ENCODE measurements around the gene CPM. TPM values are rescaled to one million over a fixed set of nuclear protein-coding genes. Genes with fewer than 3 reads are reported as not detected.
"Not testable (repeated sequence)": the region's sequence is repeated elsewhere in the genome, so short reads cannot be mapped to it uniquely, and the experiment has no call there.

Gene CPM
- total RNA-seq, 2 experiments from 2014 or later, result 18.0 to 18.7 TPM

GRCh38 chr12:68823696-68824095 lies 109.3 kb downstream of the CPM start:
- H3K36me3 Mint-ChIP-seq (ENCODE audit: low read depth), result peaks cover 62% of the 10 kb centered on the region
- DNase-seq (no peak), ATAC-seq (no peak)
- intact Hi-C loops (cut with DNase I, micrococcal nuclease), result no loop called here
- peaks cover 32% of the 10 kb centered on the region for H3K4me1 Mint-ChIP-seq
- POLR2A ChIA-PET, result no interaction called here
- CTCF ChIA-PET, result interaction anchor here (0.6 to 0.7 kb wide), 2 partner anchors 16 to 72 kb away, joined by 3 read pairs; no protein-coding TSS in a partner anchor
- H3K27ac Mint-ChIP-seq, result peak overlapping the region; percentile 49
- H3K9me3 Mint-ChIP-seq (ENCODE audit: low read depth), result no peaks in the 10 kb centered on the region
- no peak overlapping the region for H3K4me3 Mint-ChIP-seq
- H3K27me3 Mint-ChIP-seq, result no peaks in the 10 kb centered on the region

GRCh38 chr12:68821357-68822188 lies 111.4 kb downstream of the CPM start:
- DNase-seq, result no peak
- CTCF ChIA-PET, result interaction anchor here (0.9 to 2.7 kb wide), 4 partner anchors 9 to 13 kb away, joined by 4 to 16 read pairs (median 6); partner anchors contain the start of gene MDM2

GRCh38 chr12:68819481-68819880 lies 113.5 kb downstream of the CPM start:
- H3K4me3 Mint-ChIP-seq; ATAC-seq; H3K27ac Mint-ChIP-seq; DNase-seq; H3K9me3 Mint-ChIP-seq (ENCODE audit: low read depth); POLR2A ChIA-PET; H3K27me3 Mint-ChIP-seq: not testable (repeated sequence)
- CTCF ChIA-PET, result interaction anchor here (0.5 to 2.7 kb wide), 7 partner anchors 9 to 251 kb away, joined by 3 to 16 read pairs (median 3); partner anchors contain the start of gene MDM2
- intact Hi-C loops (cut with DNase I, micrococcal nuclease), result loop anchor here in 1 of 2 experiments (10.0 kb wide), 1 partner anchor 765 kb away; the partner anchor contains the start of gene CCT2
- H3K4me1 Mint-ChIP-seq, result peaks cover 21% of the 10 kb centered on the region
- H3K36me3 Mint-ChIP-seq (ENCODE audit: low read depth), result peaks cover 57% of the 10 kb centered on the region

More at GRCh38 chr12:68821357-68822188, 111.4 kb downstream of the CPM start:
- Mint-ChIP-seq H3K36me3 (ENCODE audit: low read depth) (peaks cover 58% of the 10 kb centered on the region), H3K9me3 (ENCODE audit: low read depth) (no peaks in the 10 kb centered on the region), H3K4me3 (no peak overlapping the region), H3K27ac (peak overlapping the region; percentile 55), H3K27me3 (no peaks in the 10 kb centered on the region), H3K4me1 (peaks cover 22% of the 10 kb centered on the region)
- intact Hi-C loops (cut with DNase I, micrococcal nuclease), result no loop called here
- peak; percentile 42 for ATAC-seq
- POLR2A ChIA-PET, result no interaction called here

GRCh38 chr12:68815928-68816800 lies 116.8 kb downstream of the CPM start:
- CTCF ChIA-PET, result interaction anchor here (0.6 to 3.2 kb wide), 3 partner anchors 14 to 152 kb away, joined by 3 to 17 read pairs (median 4); no protein-coding TSS in a partner anchor
- ATAC-seq, result no peak

GRCh38 chr12:68815232-68815927 lies 117.6 kb downstream of the CPM start:
- CTCF ChIA-PET, result interaction anchor here (3.1 to 3.2 kb wide), 2 partner anchors 14 to 15 kb away, joined by 17 to 27 read pairs; no protein-coding TSS in a partner anchor
- DNase-seq, result no peak
- ATAC-seq, result no peak
- Mint-ChIP-seq H3K4me3 (no peak overlapping the region), H3K9me3 (ENCODE audit: low read depth) (no peaks in the 10 kb centered on the region), H3K27me3 (no peaks in the 10 kb centered on the region), H3K27ac (peak overlapping the region; percentile 48), H3K4me1 (peaks cover 41% of the 10 kb centered on the region), H3K36me3 (ENCODE audit: low read depth) (peaks cover 62% of the 10 kb centered on the region)
- intact Hi-C loops (cut with DNase I, micrococcal nuclease), result loop anchor here in 1 of 2 experiments (10.0 kb wide), 1 partner anchor 769 kb away; the partner anchor contains the start of gene CCT2
- POLR2A ChIA-PET, result interaction anchor here (0.7 kb wide), 1 partner anchor 696 kb away, joined by 6 read pairs; no protein-coding TSS in a partner anchor

More at GRCh38 chr12:68815928-68816800, 116.8 kb downstream of the CPM start:
- Mint-ChIP-seq H3K9me3 (ENCODE audit: low read depth) (no peaks in the 10 kb centered on the region), H3K27me3 (no peaks in the 10 kb centered on the region), H3K4me3 (no peak overlapping the region), H3K36me3 (ENCODE audit: low read depth) (peaks cover 61% of the 10 kb centered on the region), H3K4me1 (peaks cover 36% of the 10 kb centered on the region), H3K27ac (no peak overlapping the region)
- intact Hi-C loops (cut with DNase I, micrococcal nuclease), result loop anchor here in 1 of 2 experiments (10.0 kb wide), 1 partner anchor 769 kb away; the partner anchor contains the start of gene CCT2
- POLR2A ChIA-PET, result interaction anchor here (0.7 kb wide), 1 partner anchor 697 kb away, joined by 6 read pairs; no protein-coding TSS in a partner anchor
- DNase-seq, result no peak

- intact Hi-C loops (cut with DNase I, micrococcal nuclease), result loop anchor here in 1 of 2 experiments (10.0 kb wide), 1 partner anchor 770 kb away; the partner anchor contains the start of gene CCT2
- ChIA-PET CTCF (interaction anchor here (3.1 kb wide), 1 partner anchor 15 kb away, joined by 27 read pairs; no protein-coding TSS in a partner anchor), POLR2A (interaction anchor here (0.9 kb wide), 1 partner anchor 16 kb away, joined by 3 read pairs; no protein-coding TSS in a partner anchor)
- no peaks in the 10 kb centered on the region for H3K27me3 Mint-ChIP-seq
- no peak for DNase-seq
- no peak for ATAC-seq
- no peak overlapping the region for H3K4me3 Mint-ChIP-seq
- H3K4me1 Mint-ChIP-seq, result peaks cover 44% of the 10 kb centered on the region
- no peaks in the 10 kb centered on the region for H3K9me3 Mint-ChIP-seq (ENCODE audit: low read depth)
- peaks cover 63% of the 10 kb centered on the region for H3K36me3 Mint-ChIP-seq (ENCODE audit: low read depth)
- H3K27ac Mint-ChIP-seq, result peak overlapping the region; percentile 48
Measured at GRCh38 chr12:68814490-68815231, 118.3 kb downstream of the CPM start.

GRCh38 chr12:68813242-68813593 lies 119.8 kb downstream of the CPM start:
- intact Hi-C loops (cut with DNase I, micrococcal nuclease), result loop anchor here in 1 of 2 experiments (10.0 kb wide), 1 partner anchor 772 kb away; the partner anchor contains the start of gene CCT2
- ATAC-seq (no peak), DNase-seq (no peak)
- Mint-ChIP-seq H3K4me1 (peaks cover 47% of the 10 kb centered on the region), H3K36me3 (ENCODE audit: low read depth) (peaks cover 69% of the 10 kb centered on the region), H3K9me3 (ENCODE audit: low read depth) (no peaks in the 10 kb centered on the region), H3K27ac (peak overlapping the region; percentile 61), H3K27me3 (no peaks in the 10 kb centered on the region), H3K4me3 (no peak overlapping the region)
- ChIA-PET POLR2A (no interaction called here), CTCF (interaction anchor here (0.6 to 3.1 kb wide), 5 partner anchors 16 to 791 kb away, joined by 3 to 27 read pairs (median 3); no protein-coding TSS in a partner anchor)

GRCh38 chr12:68812553-68813241 lies 120.3 kb downstream of the CPM start:
- ChIA-PET CTCF (interaction anchor here (0.6 to 3.1 kb wide), 6 partner anchors 17 to 790 kb away, joined by 3 to 27 read pairs (median 3); no protein-coding TSS in a partner anchor), POLR2A (interaction anchor here (0.6 kb wide), 1 partner anchor 24 kb away, joined by 5 read pairs; no protein-coding TSS in a partner anchor)
- Mint-ChIP-seq H3K36me3 (ENCODE audit: low read depth) (peaks cover 68% of the 10 kb centered on the region), H3K9me3 (ENCODE audit: low read depth) (no peaks in the 10 kb centered on the region), H3K4me3 (no peak overlapping the region), H3K27me3 (no peaks in the 10 kb centered on the region), H3K4me1 (peaks cover 47% of the 10 kb centered on the region), H3K27ac (peak overlapping the region; percentile 61)
- ATAC-seq (no peak), DNase-seq (no peak)
- intact Hi-C loops (cut with DNase I, micrococcal nuclease), result loop anchor here in 1 of 2 experiments (10.0 kb wide), 1 partner anchor 772 kb away; the partner anchor contains the start of gene CCT2

GRCh38 chr12:68811573-68811972 lies 121.4 kb downstream of the CPM start:
- ATAC-seq; POLR2A ChIA-PET; DNase-seq; H3K9me3 Mint-ChIP-seq (ENCODE audit: low read depth); H3K27ac Mint-ChIP-seq; H3K4me3 Mint-ChIP-seq; H3K27me3 Mint-ChIP-seq: not testable (repeated sequence)
- H3K4me1 Mint-ChIP-seq, result peaks cover 54% of the 10 kb centered on the region
- CTCF ChIA-PET, result interaction anchor here (1.3 to 1.4 kb wide), 2 partner anchors 9 to 19 kb away, joined by 5 to 7 read pairs; no protein-coding TSS in a partner anchor
- intact Hi-C loops (cut with DNase I, micrococcal nuclease), result loop anchor here in 1 of 2 experiments (10.0 kb wide), 1 partner anchor 773 kb away; the partner anchor contains the start of gene CCT2
- peaks cover 61% of the 10 kb centered on the region for H3K36me3 Mint-ChIP-seq (ENCODE audit: low read depth)
